Neuron (in vitro differentiated cells): Measurements from ENCODE around the gene RPS25.
"Not testable (repeated sequence)": the region's sequence is repeated elsewhere in the genome, so short reads cannot be mapped to it uniquely, and the experiment has no call there.

Experiments used
- H2AFZ ChIP-seq: one replicate; pipeline ENCODE4 v1.6.1; 2013; ENCODE audit warnings: low read depth, mild to moderate bottlenecking, inconsistent platforms, low read length, moderate library complexity
- H3K27me3 ChIP-seq: one replicate; pipeline ENCODE4 v1.6.1; 2013; ENCODE audit warnings: low read length; ENCODE audit not compliant: insufficient read depth
- H3K36me3 ChIP-seq: one replicate; pipeline ENCODE4 v1.6.1; 2013; ENCODE audit warnings: low read length; ENCODE audit not compliant: insufficient read depth
- H3K4me1 ChIP-seq: one replicate; pipeline ENCODE4 v1.6.1; 2013; ENCODE audit warnings: low read length; ENCODE audit not compliant: insufficient read depth
- H3K4me3 ChIP-seq: 2 replicates; pipeline ENCODE4 v1.5.1; 2013; ENCODE audit warnings: mild to moderate bottlenecking, low read length, moderate library complexity
- H3K9me3 ChIP-seq: one replicate; pipeline ENCODE4 v1.6.1; 2013; ENCODE audit warnings: low read length

The RPS25 gene

GRCh38 chr11:118997627-118998387 lies 20.3 kb downstream of the RPS25 start, which contains the start of gene CENATAC:
Gene CENATAC (plus strand): TSS chr11:118998138. CDS start chr11:118998198, 60 bp downstream.
- H3K36me3 ChIP-seq: peaks cover 12% of the 10 kb centered on the region
- no peaks in the 10 kb centered on the region for H3K27me3 ChIP-seq
- H2AFZ ChIP-seq: peak within 1 kb of the TSS; percentile 48
- peak within 1 kb of the TSS; percentile 81 for H3K4me3 ChIP-seq
- no peaks in the 10 kb centered on the region for H3K9me3 ChIP-seq
- peaks cover 17% of the 10 kb centered on the region for H3K4me1 ChIP-seq

DNA sequence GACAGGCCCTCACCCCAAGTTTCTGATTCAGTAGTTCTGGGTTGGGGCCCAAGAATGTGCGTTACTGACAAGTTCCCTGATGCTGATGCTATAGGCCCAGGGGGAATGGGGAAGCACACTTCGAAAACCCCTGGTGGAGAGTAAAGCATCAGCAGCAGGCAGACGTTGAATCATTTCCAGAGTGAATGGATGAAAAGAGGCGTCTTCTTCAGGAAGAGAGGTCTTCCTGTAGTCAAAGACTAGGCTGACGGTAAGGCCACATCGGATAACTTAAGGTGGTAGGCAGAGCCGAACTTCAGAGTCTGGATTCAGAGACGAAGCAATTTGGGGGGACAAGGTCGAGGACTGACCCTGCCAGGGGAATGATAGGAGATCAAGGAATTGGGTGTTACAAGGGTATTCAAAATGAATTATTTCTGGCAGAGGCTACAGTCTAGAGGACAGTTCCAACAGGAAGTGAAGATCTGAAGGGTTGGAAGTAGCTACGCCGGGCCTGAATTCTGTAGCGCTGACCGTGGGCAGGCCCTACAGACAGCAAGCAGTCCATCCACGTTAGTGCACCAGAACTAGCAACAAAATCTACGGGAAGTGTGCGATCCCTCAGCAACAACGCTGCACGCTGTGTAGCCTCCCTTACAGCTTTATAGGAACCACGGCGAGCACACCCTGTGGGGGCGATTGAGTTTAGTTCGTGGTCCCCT lies 21.1 kb downstream of the RPS25 start:
- H3K4me3 ChIP-seq: peak overlapping the region; percentile 81
- peaks cover 17% of the 10 kb centered on the region for H3K4me1 ChIP-seq
- H2AFZ ChIP-seq: peak overlapping the region; percentile 38
- no peaks in the 10 kb centered on the region for H3K27me3 ChIP-seq
- H3K9me3 ChIP-seq: no peaks in the 10 kb centered on the region
- H3K36me3 ChIP-seq: peaks cover 11% of the 10 kb centered on the region

DNA sequence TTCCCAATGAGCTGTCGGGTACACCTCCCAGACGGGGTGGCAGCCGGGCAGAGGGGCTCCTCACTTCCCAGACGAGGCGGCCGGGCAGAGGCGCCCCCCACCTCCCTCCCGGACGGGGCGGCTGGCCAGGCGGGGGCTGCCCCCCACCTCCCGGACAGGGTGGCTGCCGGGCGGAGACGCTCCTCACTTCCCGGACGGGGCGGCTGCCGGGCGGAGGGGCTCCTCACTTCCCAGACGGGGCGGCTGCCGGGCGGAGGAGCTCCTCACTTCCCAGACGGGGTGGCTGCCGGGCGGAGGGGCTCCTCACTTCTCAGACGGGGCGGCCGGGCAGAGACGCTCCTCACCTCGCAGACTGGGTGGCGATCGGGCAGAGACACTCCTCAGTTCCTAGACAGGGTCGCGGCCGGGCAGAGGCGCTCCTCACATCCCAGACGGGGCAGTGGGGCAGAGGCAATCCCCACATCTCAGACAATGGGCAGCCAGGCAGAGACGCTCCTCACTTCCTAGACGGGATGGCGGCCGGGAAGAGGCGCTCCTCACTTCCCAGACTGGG lies 26.6 kb downstream of the RPS25 start:
- not testable (repeated sequence) for H3K4me1 ChIP-seq, H3K4me3 ChIP-seq, H3K27me3 ChIP-seq, H3K36me3 ChIP-seq, H3K9me3 ChIP-seq, H2AFZ ChIP-seq

DNA sequence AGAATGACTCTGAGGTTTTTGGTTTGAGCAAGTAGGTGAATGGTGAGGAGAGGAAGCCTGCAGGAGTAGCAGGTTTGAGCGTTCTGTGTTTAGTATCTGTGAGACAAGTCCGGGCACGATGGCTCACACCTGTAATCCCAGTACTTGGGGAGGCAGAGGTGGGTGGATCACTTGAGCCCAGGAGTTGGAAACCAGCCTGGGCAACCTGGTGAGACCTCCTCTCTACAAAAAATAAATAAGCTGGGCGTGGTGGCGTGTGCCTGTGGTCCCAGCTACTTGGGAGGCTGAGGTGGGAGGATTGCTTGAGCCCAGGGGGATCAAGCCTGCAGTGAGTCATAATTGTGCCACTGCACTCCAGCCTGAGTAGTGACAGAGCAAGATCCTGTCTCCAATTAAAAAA lies 29.9 kb downstream of the RPS25 start:
- H2AFZ ChIP-seq: no peak overlapping the region

GRCh38 chr11:118984825-118985224 lies 33.3 kb downstream of the RPS25 start:
- H2AFZ ChIP-seq: no peak overlapping the region
- peaks cover 3% of the 10 kb centered on the region for H3K4me1 ChIP-seq
- H3K36me3 ChIP-seq: no peaks in the 10 kb centered on the region
- H3K4me3 ChIP-seq: no peak overlapping the region
- no peaks in the 10 kb centered on the region for H3K9me3 ChIP-seq
- peaks cover 5% of the 10 kb centered on the region for H3K27me3 ChIP-seq

More for the DNA sequence above, 29.9 kb downstream of the RPS25 start:
- Histone ChIP-seq H3K36me3 (no peaks in the 10 kb centered on the region), H3K4me3 (no peak overlapping the region), H3K9me3 (no peaks in the 10 kb centered on the region), H3K27me3 (no peaks in the 10 kb centered on the region), H3K4me1 (no peaks in the 10 kb centered on the region)

GRCh38 chr11:118984337-118984736 lies 33.8 kb downstream of the RPS25 start:
- H3K4me3 ChIP-seq, H2AFZ ChIP-seq: not testable (repeated sequence)

GRCh38 chr11:118980191-118980881 lies 37.8 kb downstream of the RPS25 start:
- Histone ChIP-seq H3K4me1 (peaks cover 11% of the 10 kb centered on the region), H3K4me3 (no peak overlapping the region)

More at GRCh38 chr11:118984337-118984736, 33.8 kb downstream of the RPS25 start:
- H3K9me3 ChIP-seq, H3K36me3 ChIP-seq, H3K27me3 ChIP-seq, H3K4me1 ChIP-seq: not testable (repeated sequence)

GRCh38 chr11:118979434-118979833 lies 38.7 kb downstream of the RPS25 start:
- Histone ChIP-seq H3K4me1 (peaks cover 11% of the 10 kb centered on the region), H3K36me3 (no peaks in the 10 kb centered on the region), H3K4me3 (no peak overlapping the region), H2AFZ (no peak overlapping the region), H3K27me3 (peaks cover 17% of the 10 kb centered on the region), H3K9me3 (no peaks in the 10 kb centered on the region)

More at GRCh38 chr11:118980191-118980881, 37.8 kb downstream of the RPS25 start:
- Histone ChIP-seq H3K36me3 (no peaks in the 10 kb centered on the region), H2AFZ (no peak overlapping the region), H3K27me3 (peaks cover 17% of the 10 kb centered on the region), H3K9me3 (no peaks in the 10 kb centered on the region)

DNA sequence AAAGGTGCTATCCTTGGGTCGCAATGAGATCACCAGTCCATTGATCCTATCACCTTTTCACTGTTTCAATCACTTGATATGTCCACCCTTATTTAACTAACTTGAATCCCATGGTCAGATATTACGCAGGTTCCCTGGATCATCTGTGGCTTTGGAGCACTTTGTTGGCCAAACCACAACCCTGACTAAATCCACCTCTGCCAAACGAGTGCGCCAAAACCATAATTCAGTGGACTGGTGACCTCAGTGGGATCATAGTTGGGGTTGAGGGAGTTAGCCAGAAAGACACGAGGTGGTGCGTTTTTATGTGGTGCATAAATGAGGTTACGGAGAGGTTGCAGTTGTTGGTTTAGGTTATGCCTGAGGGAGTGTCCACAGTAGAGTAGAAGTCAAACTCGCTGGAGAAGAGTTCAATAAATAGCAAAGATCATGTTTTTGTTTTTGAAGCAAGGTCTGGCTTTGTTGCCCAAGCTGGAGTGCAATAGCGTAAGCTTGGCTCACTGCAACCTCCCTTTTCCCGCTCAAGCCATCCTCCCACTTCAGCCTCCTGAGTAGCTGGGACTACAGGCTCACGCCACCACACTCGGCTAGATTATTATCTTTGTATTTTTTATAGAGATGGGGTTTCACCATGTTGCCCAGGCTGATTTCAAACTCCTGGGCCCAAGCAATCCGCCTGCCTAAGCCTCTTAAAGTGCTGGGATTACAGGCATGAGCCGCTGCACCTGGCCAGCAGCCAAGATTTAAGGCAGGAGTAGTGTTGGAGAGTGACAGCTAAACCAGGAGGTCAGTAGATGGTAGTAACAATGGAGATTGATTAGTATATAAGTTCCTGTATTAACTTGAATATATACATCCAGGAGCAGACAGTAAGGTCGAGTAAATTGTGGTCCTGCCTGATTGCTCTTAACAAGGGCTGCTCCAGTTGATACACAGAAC lies 42.1 kb downstream of the RPS25 start:
- no peaks in the 10 kb centered on the region for H3K36me3 ChIP-seq
- H3K4me3 ChIP-seq: no peak overlapping the region
- H3K9me3 ChIP-seq: no peaks in the 10 kb centered on the region
- peaks cover 11% of the 10 kb centered on the region for H3K4me1 ChIP-seq
- no peak overlapping the region for H2AFZ ChIP-seq
- H3K27me3 ChIP-seq: peaks cover 17% of the 10 kb centered on the region

- Histone ChIP-seq H3K9me3 (no peaks in the 10 kb centered on the region), H2AFZ (no peak overlapping the region), H3K4me1 (peaks cover under 1% of the 10 kb centered on the region), H3K4me3 (no peak overlapping the region), H3K36me3 (no peaks in the 10 kb centered on the region), H3K27me3 (peaks cover 7% of the 10 kb centered on the region)
These were observed 44.2 kb downstream of the RPS25 start for GRCh38 chr11:118973985-118974384.

DNA sequence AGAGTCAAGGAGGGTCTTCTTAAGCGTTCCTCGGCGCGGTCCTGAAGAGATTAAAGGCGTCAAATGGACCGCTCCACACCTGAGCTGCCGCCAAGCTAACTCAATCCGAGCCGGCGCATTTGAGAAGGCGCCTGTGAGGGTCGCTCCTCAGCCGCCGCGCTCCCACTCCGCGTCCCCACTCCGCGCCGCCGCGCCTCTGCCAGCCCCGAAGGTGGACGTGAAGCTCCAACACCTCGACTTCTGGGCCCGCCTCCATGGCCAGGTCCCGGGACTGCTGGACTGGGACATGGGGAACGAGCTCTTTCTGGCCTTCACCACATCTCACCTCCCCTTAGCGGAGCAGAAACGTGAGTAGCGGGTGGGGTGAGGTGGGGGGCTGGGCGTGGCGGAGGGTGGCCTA lies 46.5 kb downstream of the RPS25 start, which contains the start of gene FOXR1:
Gene FOXR1 (plus strand): TSS at position 116 of the 400 bp plus-strand sequence. CDS start 171 bp downstream, at position 287.
- H3K36me3 ChIP-seq: no peaks in the 10 kb centered on the region
- no peaks in the 10 kb centered on the region for H3K4me1 ChIP-seq
- no peaks in the 10 kb centered on the region for H3K27me3 ChIP-seq
- H2AFZ ChIP-seq: no peak within 1 kb of the TSS
- H3K4me3 ChIP-seq: no peak within 1 kb of the TSS
- H3K9me3 ChIP-seq: no peaks in the 10 kb centered on the region

- not testable (repeated sequence) for H3K4me3 ChIP-seq, H3K9me3 ChIP-seq, H3K27me3 ChIP-seq, H2AFZ ChIP-seq, H3K36me3 ChIP-seq, H3K4me1 ChIP-seq
These were observed 48.6 kb downstream of the RPS25 start for GRCh38 chr11:118969508-118969907.
